Coronary artery (tissue), 2 donors: ENCODE results near the gene PDS5B.

Experiments used
- DNase-seq: peaks from one replicate; pipeline ENCODE4 v3.0.0-alpha.2; 2017; ENCODE audit warnings: low spot score
- H3K27ac ChIP-seq, 2 donors: fragments of 200-600 bp; sonication (generic); one replicate each; pipeline ENCODE4 v1.5.1; 2016 to 2019
- H3K4me3 ChIP-seq: fragments of 200-600 bp; sonication (generic); 2 replicates; pipeline ENCODE4 v1.5.1; 2016; ENCODE audit warnings: mild to moderate bottlenecking, moderate library complexity
- CTCF ChIP-seq: fragments of 200-600 bp; sonication (generic); IDR thresholded peaks from one replicate; pipeline ENCODE4 v1.5.1; 2019; ENCODE audit warnings: antibody characterized with exemption

PDS5B gene

GRCh38 chr13:32581177-32581786 lies 5.0 kb upstream of the PDS5B start:
- DNase-seq, result no peak
- H3K4me3 ChIP-seq, result no peak overlapping the region
- H3K27ac ChIP-seq, result no peak overlapping the region
- TF ChIP-seq CTCF, result peak; percentile 42

GRCh38 chr13:32582281-32582680 lies 4.0 kb upstream of the PDS5B start:
- Histone ChIP-seq H3K27ac (no peak overlapping the region), H3K4me3 (no peak overlapping the region)
- no peak for DNase-seq
- no peak for TF ChIP-seq CTCF

GRCh38 chr13:32582991-32583390 lies 3.3 kb upstream of the PDS5B start:
- Histone ChIP-seq H3K27ac (no peak overlapping the region), H3K4me3 (no peak overlapping the region)
- no peak for DNase-seq
- no peak for TF ChIP-seq CTCF

GRCh38 chr13:32585550-32586079 lies 637 bp upstream of the PDS5B start:
- Histone ChIP-seq H3K4me3 (peak overlapping the region; percentile 95), H3K27ac (peak overlapping the region; percentile 91 to 99)
- DNase-seq, result no peak
- no peak for TF ChIP-seq CTCF

GRCh38 chr13:32587011-32587810 lies 959 bp downstream of the PDS5B start:
- no peak for TF ChIP-seq CTCF
- DNase-seq, result peak; percentile 81
- H3K27ac ChIP-seq, result peak overlapping the region; percentile 86 to 99
- peak overlapping the region; percentile 95 for H3K4me3 ChIP-seq

GRCh38 chr13:32587811-32588170 lies 1.5 kb downstream of the PDS5B start:
- no peak for TF ChIP-seq CTCF
- no peak for DNase-seq
- H3K27ac ChIP-seq, result peak overlapping the region; percentile 86 to 99
- H3K4me3 ChIP-seq, result peak overlapping the region; percentile 95
